AG04450 (cell line): ENCODE measurements around the gene SYT14. TPM values are rescaled to one million over a fixed set of nuclear protein-coding genes. Genes with fewer than 3 reads are reported as not detected.

Experiments
- CTCF ChIA-PET: fragments of 300-600, 350-600 bp; formaldehyde crosslinking; extraction: SDS; loops from one replicate; lab custom pipeline; 2022; ENCODE audit warnings: antibody characterized with exemption, inconsistent platforms; lab: Charles Lee
- POLR2A ChIA-PET: fragments of 350-600 bp; formaldehyde crosslinking; extraction: SDS; loops from one replicate; lab custom pipeline; 2021; ENCODE audit warnings: antibody characterized with exemption, inconsistent platforms; lab: Yijun Ruan, JAX
- DNase-seq: peaks from one replicate; pipeline ENCODE4 v3.0.0-alpha.2; 2011; ENCODE audit warnings: low read depth, low spot score
- H3K27ac ChIP-seq: one replicate; pipeline ENCODE4 v1.5.1; 2012; ENCODE audit warnings: low read depth, low read length, control low read depth
- H3K27me3 ChIP-seq: one replicate; pipeline ENCODE4 v1.6.0; 2012; ENCODE audit warnings: low read length; ENCODE audit not compliant: control insufficient read depth, insufficient read depth
- H3K4me3 ChIP-seq: 2 replicates; pipeline ENCODE4 v1.5.1; 2011; ENCODE audit warnings: mild to moderate bottlenecking, low read depth, low read length, control low read depth
- H3K9me3 ChIP-seq: 2 replicates; pipeline ENCODE4 v1.5.1; 2012; ENCODE audit warnings: low read length; ENCODE audit not compliant: control insufficient read depth, insufficient read depth
- CTCF ChIP-seq: IDR thresholded peaks from 2 replicates; pipeline ENCODE4 v1.5.1; 2011; ENCODE audit warnings: low read depth, low read length, control low read depth, inconsistent platforms
- polyA plus RNA-seq: library from polyadenylated mRNA; depleted of rRNA; stranded (reverse); fragments of >200 nt; gene quantifications from 2 replicates; pipeline ENCODE4 v1.2.3, GENCODE V29; 2011

Gene SYT14
- polyA plus RNA-seq, 1 experiment = 4.8 TPM

GRCh38 chr1:210074904-210075303, 136.9 kb downstream of the SYT14 start:
- no peak for DNase-seq
- Histone ChIP-seq H3K4me3 (no peak overlapping the region), H3K9me3 (no peaks in the 10 kb centered on the region; the same call in 1 of the 2 replicates), H3K27ac (no peak overlapping the region), H3K27me3 (no peaks in the 10 kb centered on the region)
- TF ChIP-seq CTCF = no peak
- CTCF ChIA-PET = no interaction called here
- POLR2A ChIA-PET = no interaction called here

- no peak for TF ChIP-seq CTCF
- CTCF ChIA-PET = no interaction called here
- H3K4me3 ChIP-seq = no peak overlapping the region
- DNase-seq = no peak
- no peaks in the 10 kb centered on the region for H3K27me3 ChIP-seq
- no peaks in the 10 kb centered on the region; the same call in 1 of the 2 replicates for H3K9me3 ChIP-seq
- POLR2A ChIA-PET = no interaction called here
- H3K27ac ChIP-seq = no peak overlapping the region
These were observed 138.6 kb downstream of the SYT14 start for GRCh38 chr1:210076620-210077019.

- POLR2A ChIA-PET = no interaction called here
- Histone ChIP-seq H3K4me3 (no peak overlapping the region), H3K27ac (no peak overlapping the region), H3K27me3 (no peaks in the 10 kb centered on the region), H3K9me3 (no peaks in the 10 kb centered on the region)
- no peak for TF ChIP-seq CTCF
- CTCF ChIA-PET = no interaction called here
- no peak for DNase-seq
These were observed 143.5 kb downstream of the SYT14 start for GRCh38 chr1:210081494-210081893.

GRCh38 chr1:210085359-210085758, 147.3 kb downstream of the SYT14 start:
- Histone ChIP-seq H3K4me3 (no peak overlapping the region), H3K27ac (no peak overlapping the region), H3K27me3 (no peaks in the 10 kb centered on the region), H3K9me3 (no peaks in the 10 kb centered on the region)
- no peak for DNase-seq
- no peak for TF ChIP-seq CTCF
- ChIA-PET CTCF (interaction anchor here (0.7 kb wide), 1 partner anchor 11 kb away, joined by 3 read pairs; no protein-coding TSS in a partner anchor), POLR2A (no interaction called here)

DNA sequence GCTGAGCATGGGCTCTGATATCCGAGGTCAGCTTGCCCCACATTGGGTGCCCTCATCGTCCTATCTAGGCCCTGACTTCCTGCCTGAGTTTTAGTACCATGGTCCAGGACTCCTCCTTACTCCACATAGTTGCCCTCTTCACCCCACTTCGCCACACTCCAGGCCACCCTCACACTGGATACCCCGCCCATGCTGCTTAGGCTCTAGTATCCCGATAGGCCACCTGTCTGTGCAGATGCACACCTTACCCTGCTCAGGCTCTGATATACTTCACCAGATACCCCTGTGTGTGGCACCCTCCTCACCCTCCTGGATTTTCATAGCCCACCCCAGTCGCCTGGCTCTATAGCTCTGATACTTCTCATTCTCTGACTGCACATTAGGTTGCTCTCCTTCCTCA, 149.0 kb downstream of the SYT14 start:
- TF ChIP-seq CTCF = no peak
- Histone ChIP-seq H3K27ac (no peak overlapping the region), H3K9me3 (no peaks in the 10 kb centered on the region), H3K27me3 (no peaks in the 10 kb centered on the region), H3K4me3 (no peak overlapping the region)
- DNase-seq = no peak
- CTCF ChIA-PET = no interaction called here
- POLR2A ChIA-PET = no interaction called here
